Upper lobe of right lung (tissue), 1 donor: ENCODE data around the gene NTM. TPM values are rescaled to one million over a fixed set of nuclear protein-coding genes. Genes with fewer than 3 reads are reported as not detected.

Experiments used
- ATAC-seq: fragments of 200-7000 bp; cut with Tn5 transposase; one replicate; pipeline ENCODE4 v1.9.1; 2020; ENCODE audit warnings: mild to moderate bottlenecking, moderate library complexity
- DNase-seq: peaks from one replicate; pipeline ENCODE4 v3.0.0-alpha.2; 2020
- H3K27ac ChIP-seq: fragments of 200-600 bp; one replicate; pipeline ENCODE4 v1.8.0; 2022
- H3K27me3 ChIP-seq: fragments of 200-600 bp; one replicate; pipeline ENCODE4 v1.8.0; 2022; ENCODE audit warnings: mild to moderate bottlenecking
- H3K36me3 ChIP-seq: fragments of 200-600 bp; one replicate; pipeline ENCODE4 v1.8.0; 2022
- H3K4me1 ChIP-seq: fragments of 200-600 bp; one replicate; pipeline ENCODE4 v1.8.0; 2022
- H3K4me3 ChIP-seq: fragments of 200-600 bp; one replicate; pipeline ENCODE4 v1.8.0; 2022; ENCODE audit warnings: mild to moderate bottlenecking
- H3K9me3 ChIP-seq: fragments of 200-600 bp; one replicate; pipeline ENCODE4 v1.8.0; 2022
- intact Hi-C: fragments of 100-400 bp; cut with DNase I; formaldehyde crosslinking; loops from one replicate; pipeline ENCODE4 v1.11.0; 2022
- total RNA-seq: library from RNA; stranded (reverse); fragmentation: NEBNext Ultra II Directional; extraction: Animal tissue kit (Norgen Biotek cat#: 25700); gene quantifications from one replicate; pipeline ENCODE4 v1.2.1, GENCODE V29; 2021
- TF ChIP-seq, protein P1 (sequence below): fragments of 200-600 bp; IDR thresholded peaks from one replicate; pipeline ENCODE4 v1.8.0; 2022; ENCODE audit warnings: antibody characterized with exemption
- donor health status: DM: no; HTN: yes; CAD: no; lungs with severe emphysema.

NTM gene
- total RNA-seq, 1 donor from 2014 or later: 3.7 TPM

DNA sequence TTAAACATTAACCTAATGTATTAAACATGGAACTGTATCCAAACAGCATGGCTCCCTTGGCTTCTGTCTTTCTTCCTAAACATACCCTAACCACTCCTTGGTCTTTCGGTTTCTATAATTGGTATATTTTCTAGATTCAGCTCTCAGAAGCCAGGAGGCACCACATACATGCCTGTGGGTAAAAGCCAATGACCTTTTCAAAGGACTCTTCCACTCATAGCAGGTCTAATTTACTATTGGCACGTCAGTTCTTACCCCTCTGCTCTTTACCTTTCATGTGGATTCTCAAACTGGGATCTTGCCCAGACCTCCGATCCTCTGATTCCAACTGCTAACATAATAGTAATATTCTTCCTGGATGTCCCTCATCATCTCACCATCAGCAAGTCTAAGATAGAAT is 835.1 kb downstream of the NTM start:
- intact Hi-C loops: no loop called here
- no peak overlapping the region for H3K4me3 ChIP-seq
- TF ChIP-seq, protein P1, sequence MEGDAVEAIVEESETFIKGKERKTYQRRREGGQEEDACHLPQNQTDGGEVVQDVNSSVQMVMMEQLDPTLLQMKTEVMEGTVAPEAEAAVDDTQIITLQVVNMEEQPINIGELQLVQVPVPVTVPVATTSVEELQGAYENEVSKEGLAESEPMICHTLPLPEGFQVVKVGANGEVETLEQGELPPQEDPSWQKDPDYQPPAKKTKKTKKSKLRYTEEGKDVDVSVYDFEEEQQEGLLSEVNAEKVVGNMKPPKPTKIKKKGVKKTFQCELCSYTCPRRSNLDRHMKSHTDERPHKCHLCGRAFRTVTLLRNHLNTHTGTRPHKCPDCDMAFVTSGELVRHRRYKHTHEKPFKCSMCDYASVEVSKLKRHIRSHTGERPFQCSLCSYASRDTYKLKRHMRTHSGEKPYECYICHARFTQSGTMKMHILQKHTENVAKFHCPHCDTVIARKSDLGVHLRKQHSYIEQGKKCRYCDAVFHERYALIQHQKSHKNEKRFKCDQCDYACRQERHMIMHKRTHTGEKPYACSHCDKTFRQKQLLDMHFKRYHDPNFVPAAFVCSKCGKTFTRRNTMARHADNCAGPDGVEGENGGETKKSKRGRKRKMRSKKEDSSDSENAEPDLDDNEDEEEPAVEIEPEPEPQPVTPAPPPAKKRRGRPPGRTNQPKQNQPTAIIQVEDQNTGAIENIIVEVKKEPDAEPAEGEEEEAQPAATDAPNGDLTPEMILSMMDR: no peak
- ATAC-seq (no peak), DNase-seq (no peak)
- H3K9me3 ChIP-seq: no peaks in the 10 kb centered on the region
- no peaks in the 10 kb centered on the region for H3K27me3 ChIP-seq
- no peaks in the 10 kb centered on the region for H3K4me1 ChIP-seq
- no peak overlapping the region for H3K27ac ChIP-seq
- H3K36me3 ChIP-seq: no peaks in the 10 kb centered on the region

DNA sequence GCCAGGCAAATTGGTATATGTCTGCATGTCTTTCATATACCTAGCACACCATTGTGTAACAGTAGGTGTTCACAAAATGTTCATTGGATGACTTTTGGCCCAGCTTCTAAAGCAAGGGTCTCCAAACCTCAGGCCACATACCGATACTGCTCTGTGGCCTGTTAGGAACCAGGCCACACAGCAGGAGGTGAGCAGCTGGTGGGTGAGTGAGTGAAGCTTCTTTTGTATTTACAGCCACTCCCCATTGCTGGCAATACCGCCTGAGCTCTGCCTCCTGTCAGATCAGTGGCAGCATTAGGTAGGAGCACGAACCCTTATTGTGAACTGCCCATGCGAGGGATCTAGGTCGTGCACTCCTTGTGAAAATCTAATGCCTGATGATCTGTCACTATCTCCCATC is 836.6 kb downstream of the NTM start:
- H3K4me3 ChIP-seq: no peak overlapping the region
- ATAC-seq: no peak
- no peaks in the 10 kb centered on the region for H3K36me3 ChIP-seq
- DNase-seq: no peak
- TF ChIP-seq, protein P1: no peak
- H3K27me3 ChIP-seq: no peaks in the 10 kb centered on the region
- H3K27ac ChIP-seq: no peak overlapping the region
- H3K9me3 ChIP-seq: no peaks in the 10 kb centered on the region
- H3K4me1 ChIP-seq: no peaks in the 10 kb centered on the region
- intact Hi-C loops: no loop called here

DNA sequence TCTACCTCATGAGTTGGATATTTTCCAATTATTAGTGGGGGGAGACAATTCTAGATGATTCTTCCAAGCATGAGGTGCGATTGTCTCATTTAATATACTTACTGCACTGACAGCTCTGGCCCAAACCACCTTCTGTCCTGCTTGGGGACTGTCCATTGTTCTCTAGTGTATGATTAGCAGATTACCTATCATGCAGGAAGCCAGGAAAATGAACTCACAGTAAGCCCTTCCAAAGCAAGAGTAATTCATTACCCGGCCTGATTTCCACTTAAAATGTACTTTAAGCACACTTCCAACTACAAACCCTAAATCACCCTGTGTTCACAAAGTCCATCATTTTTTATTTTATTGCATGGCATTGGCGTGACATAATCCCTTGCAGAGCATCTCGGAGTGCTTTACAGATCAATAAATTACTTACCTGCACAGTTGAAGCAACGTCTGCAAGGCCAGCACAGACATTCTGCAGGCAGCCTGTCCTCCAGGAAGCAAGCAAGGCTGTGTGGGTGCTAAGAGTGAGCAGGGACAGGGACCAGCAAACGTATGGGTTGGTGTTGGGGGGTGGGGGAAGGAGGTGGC is 838.2 kb downstream of the NTM start:
- H3K27me3 ChIP-seq: no peaks in the 10 kb centered on the region
- no peaks in the 10 kb centered on the region for H3K36me3 ChIP-seq
- intact Hi-C loops: no loop called here
- H3K4me1 ChIP-seq: no peaks in the 10 kb centered on the region
- H3K9me3 ChIP-seq: no peaks in the 10 kb centered on the region
- no peak for ATAC-seq
- TF ChIP-seq, protein P1: no peak
- no peak overlapping the region for H3K27ac ChIP-seq
- no peak for DNase-seq
- no peak overlapping the region for H3K4me3 ChIP-seq

DNA sequence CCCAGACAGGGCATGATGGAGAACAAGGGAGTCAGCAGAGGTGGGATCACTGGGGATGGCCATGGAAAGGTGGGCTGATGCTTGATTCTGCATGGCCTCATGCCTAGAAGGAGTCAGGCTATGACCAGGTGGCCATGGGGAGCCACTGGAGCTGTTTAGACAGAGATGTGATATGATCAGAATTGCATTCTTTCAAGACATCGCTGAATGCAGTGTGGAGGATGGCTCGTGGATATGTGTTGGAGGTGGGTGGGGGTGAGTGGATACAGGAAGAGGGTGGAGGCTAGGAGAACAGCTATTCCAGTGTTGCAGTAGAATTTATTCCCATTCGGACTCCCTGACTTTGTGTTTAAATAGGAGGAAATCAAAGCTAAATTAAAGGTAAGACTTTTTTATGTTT is 841.1 kb downstream of the NTM start:
- intact Hi-C loops: no loop called here
- Histone ChIP-seq H3K27ac (no peak overlapping the region), H3K9me3 (no peaks in the 10 kb centered on the region), H3K36me3 (no peaks in the 10 kb centered on the region), H3K27me3 (no peaks in the 10 kb centered on the region), H3K4me3 (no peak overlapping the region), H3K4me1 (no peaks in the 10 kb centered on the region)
- TF ChIP-seq, protein P1: no peak
- DNase-seq: no peak
- no peak for ATAC-seq

DNA sequence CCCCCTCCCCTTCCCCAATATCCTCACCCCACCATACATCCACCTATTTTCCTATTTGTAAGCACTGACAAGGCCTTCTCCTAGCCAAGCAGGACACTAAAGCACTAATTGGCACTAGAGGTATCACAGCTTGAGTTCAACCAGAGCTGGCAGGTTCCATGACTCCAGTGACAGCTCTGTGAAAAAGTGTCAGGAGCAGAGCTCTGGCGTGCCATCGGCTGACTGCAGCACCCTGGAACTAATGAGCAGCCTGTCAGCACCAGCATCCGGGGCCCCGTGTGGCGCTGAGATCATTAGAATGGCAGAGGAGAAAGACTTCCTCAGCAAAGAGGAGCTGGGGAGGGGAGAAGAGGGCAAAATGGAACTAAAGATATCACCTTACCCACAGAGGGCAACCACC is 847.4 kb downstream of the NTM start:
- Histone ChIP-seq H3K36me3 (no peaks in the 10 kb centered on the region), H3K4me1 (no peaks in the 10 kb centered on the region), H3K27ac (no peak overlapping the region), H3K9me3 (no peaks in the 10 kb centered on the region), H3K27me3 (no peaks in the 10 kb centered on the region), H3K4me3 (no peak overlapping the region)
- intact Hi-C loops: no loop called here
- DNase-seq (no peak), ATAC-seq (no peak)
- TF ChIP-seq, protein P1: no peak

DNA sequence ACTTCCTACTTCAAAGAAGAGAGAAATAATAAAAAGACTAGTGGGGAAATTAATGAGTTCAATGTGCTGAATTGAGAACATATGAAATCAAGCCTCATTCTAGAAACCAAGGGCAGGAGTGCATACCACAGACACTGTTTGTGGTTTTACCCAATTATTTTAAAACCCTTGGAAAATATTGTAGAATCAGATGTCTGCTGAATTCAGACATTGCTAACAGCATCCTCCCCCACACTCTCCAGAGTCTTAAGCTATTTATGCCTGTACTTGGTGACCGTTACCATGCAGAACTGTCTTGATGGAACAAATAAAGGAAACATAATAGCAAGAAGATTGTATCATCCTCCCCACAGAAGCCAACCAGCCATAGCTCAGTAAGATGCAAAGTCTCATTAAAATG is 850.1 kb downstream of the NTM start:
- Histone ChIP-seq H3K36me3 (no peaks in the 10 kb centered on the region), H3K4me3 (no peak overlapping the region), H3K4me1 (no peaks in the 10 kb centered on the region), H3K27ac (no peak overlapping the region), H3K27me3 (no peaks in the 10 kb centered on the region), H3K9me3 (no peaks in the 10 kb centered on the region)
- intact Hi-C loops: no loop called here
- TF ChIP-seq, protein P1: no peak
- ATAC-seq: no peak
- no peak for DNase-seq
